ENCODE data around the gene MYH16.
"Not testable (repeated sequence)": the region's sequence is repeated elsewhere in the genome, so short reads cannot be mapped to it uniquely, and the experiment has no call there.

Gene MYH16

GRCh38 chr7:99311702-99312101 lies 39.1 kb downstream of the MYH16 start:
- TF ChIP-seq CTCF (IDR thresholded peaks at IDR 0.05; ENCODE audit: borderline replicate concordance, control extremely low read depth, extremely low read depth, insufficient read depth, missing control alignments), result no peak
- in situ Hi-C loops (cut with MboI; ENCODE audit: low sequenced_read_pairs, unreplicated experiment), result loop anchor here (5.0 kb wide), 1 partner anchor 269 kb away; no protein-coding TSS in a partner anchor

GRCh38 chr7:99312316-99313203 lies 39.9 kb downstream of the MYH16 start:
- peak; percentile 73 for TF ChIP-seq CTCF (IDR thresholded peaks at IDR 0.05; ENCODE audit: borderline replicate concordance, control extremely low read depth, extremely low read depth, insufficient read depth, missing control alignments)
- DNase-seq (ENCODE audit: low spot score), result peak; percentile 77
- in situ Hi-C loops (cut with MboI; ENCODE audit: low sequenced_read_pairs, unreplicated experiment), result loop anchor here (5.0 kb wide), 1 partner anchor 270 kb away; no protein-coding TSS in a partner anchor

More at GRCh38 chr7:99311702-99312101, 39.1 kb downstream of the MYH16 start:
- DNase-seq (ENCODE audit: low spot score), result no peak

GRCh38 chr7:99313204-99313573 lies 40.5 kb downstream of the MYH16 start:
- no peak for TF ChIP-seq CTCF (IDR thresholded peaks at IDR 0.05; ENCODE audit: borderline replicate concordance, control extremely low read depth, extremely low read depth, insufficient read depth, missing control alignments)
- in situ Hi-C loops (cut with MboI; ENCODE audit: low sequenced_read_pairs, unreplicated experiment), result loop anchor here (5.0 kb wide), 1 partner anchor 271 kb away; no protein-coding TSS in a partner anchor
- no peak for DNase-seq (ENCODE audit: low spot score)

- TF ChIP-seq CTCF (IDR thresholded peaks at IDR 0.05; ENCODE audit: borderline replicate concordance, control extremely low read depth, extremely low read depth, insufficient read depth, missing control alignments), result no peak
- peak; percentile 47 for DNase-seq (ENCODE audit: low spot score)
- in situ Hi-C loops (cut with MboI; ENCODE audit: low sequenced_read_pairs, unreplicated experiment), result loop anchor here (5.0 kb wide), 1 partner anchor 272 kb away; no protein-coding TSS in a partner anchor
These were observed 41.9 kb downstream of the MYH16 start for GRCh38 chr7:99314504-99314903.

- TF ChIP-seq CTCF (IDR thresholded peaks at IDR 0.05; ENCODE audit: borderline replicate concordance, control extremely low read depth, extremely low read depth, insufficient read depth, missing control alignments), result no peak
- in situ Hi-C loops (cut with MboI; ENCODE audit: low sequenced_read_pairs, unreplicated experiment), result no loop called here
- DNase-seq (ENCODE audit: low spot score), result no peak
These were observed 47.7 kb downstream of the MYH16 start for GRCh38 chr7:99320371-99320770.

GRCh38 chr7:99322659-99323058 lies 50.0 kb downstream of the MYH16 start:
- in situ Hi-C loops (cut with MboI; ENCODE audit: low sequenced_read_pairs, unreplicated experiment); DNase-seq (ENCODE audit: low spot score): not testable (repeated sequence)

GRCh38 chr7:99324559-99324958 lies 51.9 kb downstream of the MYH16 start:
- in situ Hi-C loops (cut with MboI; ENCODE audit: low sequenced_read_pairs, unreplicated experiment), result no loop called here
- no peak for DNase-seq (ENCODE audit: low spot score)
- TF ChIP-seq CTCF (IDR thresholded peaks at IDR 0.05; ENCODE audit: borderline replicate concordance, control extremely low read depth, extremely low read depth, insufficient read depth, missing control alignments), result no peak
